Measurements from ENCODE around the gene NT5E.

The NT5E gene

DNA sequence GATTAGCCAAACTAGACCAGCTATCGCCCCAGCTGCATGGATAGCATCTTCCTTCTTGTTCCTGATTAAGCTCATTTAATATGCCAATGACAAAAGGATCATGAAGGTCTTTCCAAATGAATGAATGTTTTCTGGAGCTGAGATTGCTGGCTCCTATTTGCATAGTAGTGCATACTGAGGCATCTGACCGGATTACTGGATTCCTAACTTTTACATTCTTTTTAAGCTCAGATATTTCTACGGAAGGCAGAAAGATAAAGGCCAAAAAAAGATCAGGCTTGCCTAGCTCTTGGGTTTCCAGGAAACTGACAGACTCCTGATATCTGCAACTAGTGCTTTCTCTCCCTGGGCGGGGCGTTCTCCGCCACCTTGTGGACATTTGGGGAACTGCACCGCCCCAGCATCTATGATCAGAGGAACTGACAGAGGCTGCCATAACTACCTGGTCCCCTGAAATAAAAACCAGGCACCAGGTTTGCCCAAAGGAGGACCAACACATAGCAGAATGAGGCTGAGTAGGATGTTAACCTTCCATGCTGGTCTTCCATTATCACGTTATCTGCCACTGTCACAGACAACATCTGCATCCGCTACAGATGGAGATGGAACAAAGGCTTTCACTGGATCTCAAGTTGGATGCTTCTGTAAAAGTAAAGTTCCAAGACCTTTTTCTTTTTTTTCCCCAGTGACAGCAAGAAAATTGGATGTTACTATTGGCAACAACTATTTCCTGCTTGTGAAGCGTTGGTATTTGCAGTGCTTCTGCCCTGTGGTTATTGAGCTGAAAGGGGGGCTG lies 33.2 kb downstream of the NT5E start:
- Histone ChIP-seq H3K9me2 (replicated peaks; ENCODE audit: insufficient read depth, low read length) (no peaks in the 10 kb centered on the region), H3K9ac (ENCODE audit: low read length) (no peak overlapping the region), H3K36me3 (ENCODE audit: low read length) (no peaks in the 10 kb centered on the region), H3K79me2 (ENCODE audit: insufficient read depth, low read length) (no peaks in the 10 kb centered on the region), H3K27ac (ENCODE audit: low read depth, low read length) (no peak overlapping the region), H3K4me2 (ENCODE audit: low read depth, low read length, poor library complexity, severe bottlenecking) (no peak overlapping the region), H4K20me1 (ENCODE audit: low read depth, low read length) (no peaks in the 10 kb centered on the region), H3K9me3 (ENCODE audit: insufficient read depth, low read length) (no peaks in the 10 kb centered on the region), H3K27me3 (ENCODE audit: low read length) (no peaks in the 10 kb centered on the region), H3F3A (ENCODE audit: insufficient read depth) (no peaks in the 10 kb centered on the region), H2AFZ (ENCODE audit: low read depth, low read length, severe bottlenecking) (no peak overlapping the region), H3K4me3 (ENCODE audit: insufficient read depth, low read length, poor library complexity, severe bottlenecking) (no peak overlapping the region)
- TF ChIP-seq EZH2phosphoT487 (conservative IDR thresholded peaks at IDR 0.05; ENCODE audit: low read length) = no peak
- TF ChIP-seq CTCF (IDR thresholded peaks at IDR 0.05; ENCODE audit: insufficient read depth, low read length, poor library complexity, severe bottlenecking) = peak; percentile 98

GRCh38 chr6:85483846-85484245 lies 34.0 kb downstream of the NT5E start:
- no peaks in the 10 kb centered on the region for H3K9me3 ChIP-seq (ENCODE audit: insufficient read depth, low read length)
- no peaks in the 10 kb centered on the region for H3K36me3 ChIP-seq (ENCODE audit: low read length)
- no peaks in the 10 kb centered on the region for H3K9me2 ChIP-seq (replicated peaks; ENCODE audit: insufficient read depth, low read length)
- no peak overlapping the region for H3K4me3 ChIP-seq (ENCODE audit: insufficient read depth, low read length, poor library complexity, severe bottlenecking)
- H2AFZ ChIP-seq (ENCODE audit: low read depth, low read length, severe bottlenecking) = no peak overlapping the region
- H3K79me2 ChIP-seq (ENCODE audit: insufficient read depth, low read length) = no peaks in the 10 kb centered on the region
- H3K9ac ChIP-seq (ENCODE audit: low read length) = no peak overlapping the region
- H3K4me2 ChIP-seq (ENCODE audit: low read depth, low read length, poor library complexity, severe bottlenecking) = no peak overlapping the region
- no peaks in the 10 kb centered on the region for H3K27me3 ChIP-seq (ENCODE audit: low read length)
- no peaks in the 10 kb centered on the region for H3F3A ChIP-seq (ENCODE audit: insufficient read depth)
- H4K20me1 ChIP-seq (ENCODE audit: low read depth, low read length) = no peaks in the 10 kb centered on the region
- TF ChIP-seq CTCF (IDR thresholded peaks at IDR 0.05; ENCODE audit: insufficient read depth, low read length, poor library complexity, severe bottlenecking) (no peak), EZH2phosphoT487 (conservative IDR thresholded peaks at IDR 0.05; ENCODE audit: low read length) (no peak)
- no peak overlapping the region for H3K27ac ChIP-seq (ENCODE audit: low read depth, low read length)

DNA sequence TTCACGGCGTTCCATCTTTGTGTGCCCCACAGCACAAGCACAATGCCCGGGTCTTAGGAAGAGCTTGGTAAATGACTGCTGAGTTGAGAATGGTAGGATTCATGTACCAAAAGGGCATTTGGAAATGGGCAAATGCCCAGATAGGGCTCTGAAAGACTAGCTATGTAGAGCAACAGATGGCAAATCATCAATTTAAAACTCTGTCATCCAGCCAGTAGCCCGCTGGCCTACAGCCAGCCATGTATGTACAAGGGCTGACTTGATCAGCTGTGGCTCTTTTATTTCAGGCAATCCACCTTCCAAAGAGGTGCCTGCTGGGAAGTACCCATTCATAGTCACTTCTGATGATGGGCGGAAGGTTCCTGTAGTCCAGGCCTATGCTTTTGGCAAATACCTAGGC lies 35.1 kb downstream of the NT5E start:
- Histone ChIP-seq H3K9me2 (replicated peaks; ENCODE audit: insufficient read depth, low read length) (no peaks in the 10 kb centered on the region), H3K27ac (ENCODE audit: low read depth, low read length) (no peak overlapping the region), H3K4me2 (ENCODE audit: low read depth, low read length, poor library complexity, severe bottlenecking) (no peak overlapping the region), H3K36me3 (ENCODE audit: low read length) (no peaks in the 10 kb centered on the region), H3K9me3 (ENCODE audit: insufficient read depth, low read length) (no peaks in the 10 kb centered on the region), H3K79me2 (ENCODE audit: insufficient read depth, low read length) (no peaks in the 10 kb centered on the region), H3K27me3 (ENCODE audit: low read length) (no peaks in the 10 kb centered on the region), H3F3A (ENCODE audit: insufficient read depth) (no peaks in the 10 kb centered on the region), H3K4me3 (ENCODE audit: insufficient read depth, low read length, poor library complexity, severe bottlenecking) (no peak overlapping the region), H3K9ac (ENCODE audit: low read length) (no peak overlapping the region), H4K20me1 (ENCODE audit: low read depth, low read length) (no peaks in the 10 kb centered on the region), H2AFZ (ENCODE audit: low read depth, low read length, severe bottlenecking) (no peak overlapping the region)
- TF ChIP-seq EZH2phosphoT487 (conservative IDR thresholded peaks at IDR 0.05; ENCODE audit: low read length) (no peak), CTCF (IDR thresholded peaks at IDR 0.05; ENCODE audit: insufficient read depth, low read length, poor library complexity, severe bottlenecking) (no peak)
